Posterior cingulate gyrus (tissue), 11 donors: Measurements from ENCODE around the gene REEP5.
"Not testable (repeated sequence)": the region's sequence is repeated elsewhere in the genome, so short reads cannot be mapped to it uniquely, and the experiment has no call there.

Experiments used
- DNase-seq, 10 donors: peaks; one replicate each; pipeline versions ENCODE4 v3.0.0 to v3.0.0-alpha.2; 2020 to 2021; ENCODE audit warnings: mixed read lengths in 3 of 10
- intact Hi-C: fragments of 100-400 bp; cut with DNase I; formaldehyde crosslinking; loops from one replicate; pipeline ENCODE4 v1.15.1; 2023

REEP5 gene

DNA sequence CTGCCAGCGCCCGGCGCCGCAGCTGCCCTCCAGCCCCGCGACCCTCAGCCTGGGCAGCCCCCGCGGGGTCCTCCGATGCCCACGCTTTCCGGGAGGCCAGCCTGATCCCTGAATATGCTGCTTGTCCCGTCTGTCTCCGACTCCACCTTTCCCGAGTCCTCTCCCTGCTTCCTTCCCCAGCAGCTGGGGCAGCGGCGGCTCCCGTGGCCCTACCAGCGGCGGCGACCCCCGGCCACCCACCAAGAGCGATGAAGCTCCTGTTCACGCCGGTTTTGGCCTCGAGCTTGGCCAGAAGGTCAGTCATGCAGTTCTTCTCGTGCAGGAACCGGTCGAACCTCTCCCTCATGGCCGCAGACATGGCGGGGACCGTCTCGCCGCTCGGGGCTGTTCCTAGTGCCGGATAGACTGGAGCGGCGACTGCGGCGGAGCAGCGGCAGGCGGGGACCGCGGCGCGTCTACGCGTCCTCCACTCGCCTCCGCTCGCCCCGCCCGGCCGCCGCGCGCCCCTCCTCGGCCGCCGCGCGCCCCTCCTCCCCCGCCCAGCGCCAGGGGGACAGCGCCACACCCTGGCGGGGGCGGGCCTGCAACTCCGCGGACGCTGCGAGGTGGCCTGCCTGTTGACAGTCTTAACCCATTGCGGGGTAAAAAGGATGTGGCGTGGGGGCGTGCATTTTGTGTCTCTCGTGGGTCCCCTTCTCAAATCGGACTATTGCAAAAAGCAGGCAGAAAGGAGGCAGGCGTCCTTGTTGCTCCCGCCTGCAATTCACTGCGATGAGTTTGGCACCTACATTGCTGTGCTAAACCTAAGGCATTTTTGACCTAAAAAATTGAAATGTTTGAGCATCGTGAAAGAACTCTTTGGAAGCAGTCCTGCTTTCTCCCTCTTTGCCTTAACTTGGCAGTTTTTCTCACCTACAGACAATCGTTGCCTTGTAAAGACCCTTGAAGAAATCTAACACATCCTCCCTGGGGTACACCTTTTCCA lies at the start of gene REEP5:
TSS of gene REEP5 (minus strand) at position 395 of the 985 bp plus-strand sequence. CDS start at position 358, 37 bp downstream.
- intact Hi-C loops, result loop anchor here (2.0 to 5.0 kb wide), 4 partner anchors 55 to 371 kb away; partner anchors contain the start of genes DCP2 and SRP19

DNA sequence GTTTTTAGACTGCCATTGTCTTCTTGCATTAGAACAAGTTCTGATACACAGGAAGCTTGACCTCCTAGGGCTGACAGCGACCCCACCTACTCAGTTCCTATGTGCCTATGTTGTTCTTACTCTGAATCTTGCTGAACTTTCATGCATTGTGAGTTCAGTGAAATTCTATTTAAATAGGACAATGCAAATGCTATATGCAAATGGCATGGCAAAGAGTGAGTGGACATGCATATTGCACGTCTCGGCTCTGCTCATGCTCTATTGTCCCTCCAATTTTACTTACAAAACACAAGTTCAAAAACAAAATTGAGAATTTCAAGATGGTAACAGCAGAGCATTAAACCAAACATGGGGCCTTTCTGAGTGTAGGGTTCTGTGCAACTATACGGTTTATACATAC lies 49.2 kb upstream of the REEP5 start:
- intact Hi-C loops, result no loop called here
- DNase-seq, result no peak

More for the DNA sequence above, at the start of gene REEP5:
- DNase-seq, result peak; percentile 60 to 97 (median 81)

DNA sequence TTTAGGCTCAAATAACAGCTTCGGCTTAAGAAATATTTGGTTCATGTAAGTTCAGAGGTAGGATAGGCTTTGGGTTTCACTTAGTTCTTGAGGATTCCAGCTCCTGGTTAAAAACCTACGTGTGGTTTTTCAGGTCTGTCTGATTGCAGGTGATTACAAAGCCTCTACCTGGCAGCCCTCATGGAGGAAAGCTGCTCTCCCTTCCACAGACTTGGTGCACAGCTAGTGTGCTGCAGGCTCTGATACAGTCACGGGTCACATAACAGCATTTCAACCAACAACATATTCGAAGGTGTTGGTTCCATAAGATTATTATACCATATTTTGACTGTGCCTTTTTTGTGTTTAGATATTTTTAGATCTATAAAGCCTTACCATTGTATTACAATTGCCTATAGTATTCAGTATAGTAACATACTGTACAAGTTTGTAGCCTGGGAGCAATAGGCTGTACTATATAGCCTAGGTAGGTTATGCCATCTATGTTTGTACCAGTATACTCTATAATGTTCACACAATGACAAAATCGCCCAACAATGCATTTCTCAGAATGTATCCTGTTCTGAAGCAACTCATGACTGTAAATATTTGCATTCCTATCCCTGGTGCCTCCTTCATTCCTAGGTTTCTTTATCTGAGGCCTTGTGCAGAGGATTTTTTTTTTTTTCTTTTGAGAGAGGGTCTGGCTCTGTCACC lies 46.5 kb upstream of the REEP5 start:
- intact Hi-C loops, result no loop called here
- DNase-seq, result no peak

DNA sequence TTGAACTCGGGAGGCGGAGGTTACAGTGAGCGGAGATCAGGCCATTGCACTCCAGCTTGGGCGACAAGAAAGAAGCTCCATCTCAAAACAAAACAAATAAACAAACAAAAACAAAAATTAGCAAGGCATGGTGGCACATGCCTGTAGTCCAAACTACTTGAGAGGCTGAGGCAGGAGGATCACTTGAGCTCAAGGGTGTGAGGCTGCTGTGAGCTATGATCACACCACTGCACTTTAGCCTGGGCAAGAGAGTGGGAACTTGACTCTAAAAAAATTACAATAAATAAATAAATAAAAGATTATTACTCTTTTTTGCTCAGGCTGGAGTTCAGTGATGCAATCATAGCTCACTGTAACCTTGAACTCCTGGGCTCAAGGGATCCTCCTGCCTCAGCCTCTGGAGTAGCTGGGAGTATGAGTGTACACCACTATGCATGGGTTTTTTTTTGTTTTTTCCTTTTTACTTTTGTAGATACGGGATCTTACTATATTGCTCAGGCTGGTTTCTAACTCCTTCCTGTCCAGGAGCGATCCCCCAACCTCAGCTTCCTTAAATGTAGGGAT lies 45.6 kb upstream of the REEP5 start:
- intact Hi-C loops, result no loop called here
- no peak for DNase-seq

DNA sequence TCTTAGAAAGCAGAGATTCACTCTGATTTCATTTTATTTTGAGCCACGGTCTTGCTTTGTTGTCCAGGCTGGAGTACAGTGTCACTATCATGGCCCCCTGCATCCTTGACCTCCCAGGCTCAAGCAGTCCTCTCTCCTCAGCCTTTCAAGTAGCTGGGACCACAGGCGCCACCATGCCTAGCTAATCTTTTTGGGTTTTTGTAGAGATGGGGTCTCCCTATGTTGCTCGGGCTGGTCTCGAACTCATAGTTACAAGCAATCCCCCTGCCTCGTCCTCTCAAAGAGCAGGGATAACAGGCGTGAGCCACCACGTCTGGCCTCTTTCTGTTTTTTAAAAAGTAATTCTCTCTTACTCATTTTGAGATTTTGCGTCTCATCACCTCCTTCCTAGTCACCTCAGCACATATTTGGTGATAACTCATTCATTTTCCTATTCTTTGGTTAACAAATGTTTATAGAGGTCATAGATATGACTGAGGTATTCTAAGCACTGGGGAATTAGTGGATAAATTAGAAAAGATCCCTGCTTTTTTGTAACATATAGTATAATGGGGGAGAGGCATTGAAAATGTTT lies 43.8 kb upstream of the REEP5 start:
- intact Hi-C loops, result no loop called here
- DNase-seq, result no peak

DNA sequence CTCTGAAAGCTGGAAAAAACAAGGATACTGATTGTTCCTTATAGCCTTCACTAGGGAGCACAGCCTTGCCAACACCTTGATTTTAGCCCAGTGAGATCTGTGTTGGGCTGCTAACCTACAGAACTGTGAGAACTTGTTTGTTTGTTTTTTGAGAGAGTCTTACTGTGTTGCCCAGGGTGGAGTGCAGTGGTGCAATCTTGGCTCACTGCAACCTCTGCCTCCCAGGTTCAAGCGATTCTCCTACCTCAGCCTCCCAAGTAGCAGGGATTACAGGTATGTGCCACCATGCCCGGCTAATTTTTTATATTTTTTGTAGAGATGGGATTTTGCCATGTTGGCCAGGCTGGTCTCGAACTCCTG lies 41.3 kb upstream of the REEP5 start:
- DNase-seq, intact Hi-C loops: not testable (repeated sequence)

DNA sequence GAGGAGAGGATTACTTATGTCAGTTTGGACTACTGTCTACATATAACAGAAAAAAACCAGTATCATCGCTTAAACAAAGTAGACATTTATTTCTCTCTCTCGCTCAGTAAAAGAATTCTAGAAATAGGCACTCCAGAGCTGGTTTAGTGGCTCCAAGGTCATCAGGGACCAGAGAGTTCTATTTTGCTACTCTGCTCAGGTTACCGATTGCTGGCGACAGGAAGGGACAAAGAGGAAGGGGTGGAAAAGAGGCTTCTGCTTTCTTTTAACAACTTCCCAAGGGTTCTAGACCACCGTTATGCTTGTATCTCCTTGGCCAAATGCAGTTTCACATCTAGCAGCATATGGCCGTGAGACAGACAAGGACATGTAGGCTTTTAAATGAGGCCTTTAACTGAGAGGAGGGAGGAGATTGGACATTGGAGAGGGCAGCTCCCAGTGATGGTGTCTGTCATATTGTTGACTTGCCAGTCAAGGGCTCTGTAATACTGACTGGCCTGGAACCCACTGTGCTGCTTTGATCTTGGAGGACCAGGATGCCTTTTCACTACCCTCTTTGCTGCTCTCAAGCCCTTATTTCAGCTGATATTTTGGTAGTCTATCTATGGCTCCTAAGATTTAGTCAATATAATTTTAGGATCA lies 39.0 kb upstream of the REEP5 start:
- intact Hi-C loops, result no loop called here
- DNase-seq, result no peak

DNA sequence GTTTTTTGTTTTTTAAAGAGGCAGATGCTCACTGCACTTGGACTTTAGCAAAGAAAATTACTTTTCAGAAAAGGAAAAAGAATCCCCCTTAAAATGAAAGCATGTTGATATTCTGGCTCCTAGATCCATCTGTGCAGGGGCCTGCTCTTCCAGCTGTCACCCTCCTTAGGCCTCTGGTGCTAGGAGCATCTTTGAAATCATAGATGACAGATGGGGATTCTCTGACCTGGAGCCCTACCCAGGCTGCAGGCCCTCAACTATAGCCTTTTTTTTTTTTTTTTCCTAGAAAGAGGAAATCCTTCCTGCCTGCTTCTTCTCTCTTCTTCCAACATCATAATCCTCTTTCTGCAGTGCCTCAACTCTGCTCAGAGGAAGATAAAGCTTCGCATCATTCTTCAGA lies 38.3 kb upstream of the REEP5 start:
- intact Hi-C loops, result no loop called here
- DNase-seq, result no peak

DNA sequence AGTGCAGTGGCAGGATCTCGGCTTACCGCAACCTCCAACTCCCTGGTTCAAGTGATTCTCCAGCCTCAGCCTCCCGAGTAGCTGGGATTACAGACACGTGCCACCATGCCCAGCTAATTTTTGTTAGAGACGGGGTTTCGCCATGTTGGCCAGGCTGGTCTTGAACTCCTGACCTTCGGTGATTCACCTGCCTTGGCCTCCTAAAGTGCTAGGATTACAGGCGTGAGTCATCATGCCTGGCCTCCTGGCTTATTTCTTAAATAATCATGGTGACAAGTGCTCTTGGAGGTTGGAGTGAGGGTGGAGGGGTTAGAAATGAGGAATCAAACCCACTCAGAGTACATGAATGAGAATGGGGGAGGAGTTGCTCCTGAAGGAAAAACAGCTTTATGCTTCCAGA lies 37.8 kb upstream of the REEP5 start:
- intact Hi-C loops, DNase-seq: not testable (repeated sequence)

DNA sequence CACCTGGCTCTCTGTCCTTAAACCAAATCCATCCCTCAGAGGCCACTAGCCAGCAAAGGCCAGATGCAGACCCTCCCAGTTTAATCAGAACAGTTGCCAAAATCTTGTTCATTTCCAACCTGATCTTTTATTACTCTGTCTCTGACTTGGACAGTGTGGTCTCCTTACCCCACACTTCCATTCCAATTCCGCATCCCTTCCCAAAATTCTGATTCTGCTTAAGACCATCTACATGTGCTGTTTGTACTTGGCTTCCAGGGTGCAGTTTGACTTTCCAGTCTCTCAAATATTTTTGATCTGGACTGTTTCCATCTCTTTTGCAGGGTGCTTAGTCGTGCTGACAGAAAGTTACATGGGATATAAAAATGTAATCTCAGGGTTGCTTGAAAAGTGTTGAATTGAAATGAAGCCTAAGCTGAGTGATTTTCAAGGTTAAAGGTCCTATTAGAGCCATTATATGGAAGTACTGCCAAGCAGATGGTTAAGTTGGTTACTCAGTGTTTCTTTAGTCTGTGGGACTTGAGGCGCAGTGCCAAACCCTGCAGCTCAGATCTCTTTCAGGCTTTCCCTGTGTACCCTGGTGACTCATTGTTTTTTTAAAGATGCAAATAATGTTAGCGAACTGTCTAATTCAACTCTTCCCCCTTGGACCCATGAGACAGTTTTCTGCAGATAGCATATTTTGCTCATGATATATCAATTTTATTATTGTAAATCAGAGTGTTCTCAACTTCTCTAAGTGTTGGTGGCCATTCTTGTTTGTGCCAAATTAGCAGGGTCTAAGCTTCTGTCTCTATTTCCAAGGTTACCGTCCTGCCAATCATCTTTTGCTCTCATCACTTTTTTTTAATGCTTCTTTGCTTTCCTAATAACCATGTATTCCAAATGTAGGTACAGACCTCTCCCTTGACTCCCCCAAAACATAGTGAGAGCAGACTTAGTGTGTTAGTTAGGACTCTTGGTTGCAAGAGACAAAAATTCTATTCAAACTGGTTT lies 36.4 kb upstream of the REEP5 start:
- DNase-seq, result peak in 6 of 10 donors; percentile 29 to 75 (median 42)
- intact Hi-C loops, result no loop called here

DNA sequence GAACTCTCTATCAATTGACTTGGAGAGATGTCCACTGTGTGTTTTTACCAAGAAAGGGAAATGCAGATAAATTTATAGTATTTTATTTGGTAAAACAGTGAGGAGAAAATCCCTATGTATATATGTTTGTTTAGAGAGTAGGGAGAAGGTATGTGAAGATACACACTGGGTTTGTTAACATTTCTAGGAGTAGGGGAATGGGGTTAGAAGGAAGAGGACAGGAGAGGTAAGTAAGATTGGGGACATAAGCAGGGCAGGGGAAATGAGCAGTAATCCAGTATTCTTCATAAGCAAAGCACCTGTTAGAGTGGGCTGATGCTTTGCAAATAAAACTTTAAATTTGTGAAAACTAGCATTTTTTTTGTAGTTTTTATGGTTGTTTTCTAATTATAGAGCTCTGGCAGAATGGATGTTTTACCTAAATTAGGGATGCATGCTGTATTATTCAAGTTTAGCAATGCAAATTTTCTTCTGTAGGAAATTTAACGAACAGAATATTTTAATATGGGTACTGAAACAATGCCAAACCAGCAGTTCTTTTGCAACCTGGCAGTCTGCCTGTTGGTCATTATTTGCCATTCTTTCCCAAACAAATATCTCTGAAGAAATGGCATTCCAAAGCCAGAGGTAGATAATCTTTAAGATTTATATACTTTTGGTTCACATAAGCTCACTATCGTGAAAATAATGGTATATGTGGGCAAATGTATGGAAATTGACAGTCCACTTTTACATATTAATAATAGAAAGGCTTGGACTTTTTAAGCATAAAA lies 35.2 kb upstream of the REEP5 start:
- intact Hi-C loops, result no loop called here
- no peak for DNase-seq

DNA sequence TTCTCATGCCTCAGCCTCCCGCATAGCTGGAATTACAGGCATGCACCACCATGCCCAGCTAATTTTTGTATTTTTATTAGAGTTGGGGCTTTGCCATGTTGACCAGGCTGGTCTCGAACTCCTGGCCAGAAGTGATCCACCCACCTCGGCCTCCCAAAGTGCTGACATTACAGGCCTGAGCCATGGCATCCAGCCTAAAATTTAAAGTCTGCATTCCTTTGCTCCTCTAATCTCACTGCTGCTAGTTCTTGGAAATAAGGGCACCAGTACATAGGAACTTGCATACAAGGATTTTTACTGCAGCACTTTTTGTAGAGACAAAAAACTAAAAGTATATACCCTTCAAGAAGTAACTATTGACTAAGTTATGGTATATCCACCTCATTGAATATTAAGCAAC lies 34.6 kb upstream of the REEP5 start:
- no peak for DNase-seq
- intact Hi-C loops, result no loop called here

DNA sequence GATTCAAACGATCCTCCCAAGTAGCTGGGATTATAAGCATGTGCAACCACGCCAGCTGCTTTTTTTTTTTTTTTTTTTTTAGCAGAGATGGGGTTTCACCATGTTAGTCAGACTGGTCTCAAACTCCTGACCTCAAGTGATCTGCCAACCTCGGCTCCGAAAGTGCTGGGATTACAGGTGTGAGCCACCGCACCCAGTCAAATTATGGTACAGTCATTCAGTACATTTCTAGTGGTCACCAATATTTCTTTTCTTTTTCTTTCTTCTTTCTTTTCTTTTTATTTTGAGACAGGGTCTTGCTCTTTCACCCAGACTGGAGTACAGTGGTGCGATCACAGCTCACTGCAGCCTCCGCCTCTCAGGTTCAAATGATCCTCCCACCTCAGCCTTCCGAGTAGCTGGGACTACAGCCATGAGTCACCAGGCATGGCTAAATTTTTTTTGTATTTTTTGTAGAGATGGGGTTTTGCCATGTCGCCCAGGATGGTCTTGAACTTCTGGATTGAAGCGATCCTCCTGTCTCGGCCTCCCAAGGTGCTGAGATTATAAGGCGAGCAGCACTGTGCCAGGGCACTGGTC lies 29.2 kb upstream of the REEP5 start:
- intact Hi-C loops, result no loop called here
- no peak for DNase-seq

DNA sequence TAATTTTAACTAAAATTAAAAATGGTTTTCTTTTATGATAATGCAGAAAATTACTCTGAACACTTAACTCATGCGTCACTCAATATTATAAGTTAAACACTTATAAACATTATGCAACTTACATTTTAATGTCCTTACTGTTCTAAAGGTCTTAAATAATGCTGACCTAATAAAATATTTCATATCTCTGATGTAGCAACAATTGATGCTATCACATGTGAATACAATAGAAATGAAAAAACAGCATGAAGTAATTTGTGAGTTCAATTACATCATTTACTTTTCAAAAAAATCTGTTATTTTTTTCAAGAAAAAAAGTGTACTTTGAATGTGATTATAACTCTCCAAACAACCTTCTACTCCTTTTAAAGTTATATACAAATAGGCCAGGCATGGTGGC lies 26.4 kb upstream of the REEP5 start:
- intact Hi-C loops, result no loop called here
- DNase-seq, result no peak

DNA sequence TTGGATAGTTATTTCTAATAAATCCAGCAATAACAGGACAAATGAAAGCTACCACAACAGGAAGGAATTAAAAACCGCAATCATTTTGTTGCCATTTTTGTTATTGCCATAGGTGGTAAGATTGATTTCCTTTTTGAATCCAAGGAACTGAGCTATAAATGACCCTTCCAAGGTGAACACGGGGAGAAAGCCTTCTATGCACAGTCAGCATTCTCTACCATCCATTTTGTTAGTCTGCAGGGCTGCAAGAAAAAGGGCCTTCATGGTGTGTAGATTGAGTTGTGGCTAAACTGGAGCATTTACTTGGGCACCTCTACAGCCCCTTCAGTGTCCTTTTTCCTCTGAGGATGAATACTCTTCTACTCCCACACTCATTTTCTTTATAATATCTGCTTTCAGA lies 18.6 kb upstream of the REEP5 start:
- intact Hi-C loops, result no loop called here
- no peak for DNase-seq

DNA sequence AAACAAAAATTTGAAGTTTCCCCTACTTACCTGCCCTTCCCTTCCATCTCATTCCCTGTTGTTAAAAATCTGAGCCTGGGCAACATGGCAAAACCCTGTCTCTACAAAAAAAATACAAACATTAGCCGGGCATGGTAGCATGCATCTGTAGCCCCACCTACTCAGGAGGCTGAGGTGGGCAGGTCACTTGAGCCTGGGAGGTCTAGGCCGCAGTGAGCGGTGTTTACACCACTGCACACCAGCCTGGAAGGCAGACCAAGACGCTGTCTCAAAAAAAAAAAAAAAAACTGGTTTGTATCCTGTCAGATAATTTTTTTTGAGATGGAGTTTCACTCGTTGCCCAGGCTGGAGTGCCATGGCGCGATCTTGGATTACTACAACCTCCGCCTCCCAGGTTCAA lies 16.3 kb upstream of the REEP5 start:
- intact Hi-C loops, result no loop called here
- no peak for DNase-seq

DNA sequence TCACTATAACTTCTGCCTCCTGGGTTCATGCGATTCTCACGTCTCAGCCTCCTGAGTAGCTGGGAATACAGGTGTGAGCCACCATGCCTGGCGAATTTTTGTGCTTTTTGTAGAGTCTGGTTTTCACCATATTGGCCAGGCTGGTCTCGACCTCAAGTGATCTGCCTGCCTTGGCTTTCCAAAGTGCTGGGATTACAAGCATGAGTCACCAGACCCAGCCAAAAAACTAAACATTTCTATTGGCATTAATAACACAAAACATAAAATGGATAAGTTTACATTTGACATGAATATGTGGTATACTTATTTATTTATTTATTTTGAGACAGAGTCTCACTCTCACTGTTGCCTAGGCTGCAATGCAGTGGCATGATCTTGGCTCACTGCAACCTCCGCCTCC lies 13.6 kb upstream of the REEP5 start:
- intact Hi-C loops, result no loop called here
- DNase-seq, result no peak

DNA sequence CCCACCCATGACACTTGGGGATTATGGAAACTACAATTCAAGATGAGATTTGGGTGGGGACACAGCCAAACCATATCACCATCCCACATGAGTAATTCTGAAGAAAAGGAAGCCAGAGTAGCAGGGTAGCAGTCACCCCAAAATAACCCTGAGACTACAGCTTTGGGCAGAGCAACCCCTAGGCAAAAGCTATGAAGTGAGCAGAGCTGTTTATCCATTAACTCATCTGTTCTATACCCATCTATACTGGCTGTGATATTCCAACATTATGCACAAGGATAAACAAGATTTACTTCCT lies 12.3 kb upstream of the REEP5 start:
- intact Hi-C loops, result no loop called here
- no peak for DNase-seq
